Measurements from ENCODE around the gene FAM161B.

DNA sequence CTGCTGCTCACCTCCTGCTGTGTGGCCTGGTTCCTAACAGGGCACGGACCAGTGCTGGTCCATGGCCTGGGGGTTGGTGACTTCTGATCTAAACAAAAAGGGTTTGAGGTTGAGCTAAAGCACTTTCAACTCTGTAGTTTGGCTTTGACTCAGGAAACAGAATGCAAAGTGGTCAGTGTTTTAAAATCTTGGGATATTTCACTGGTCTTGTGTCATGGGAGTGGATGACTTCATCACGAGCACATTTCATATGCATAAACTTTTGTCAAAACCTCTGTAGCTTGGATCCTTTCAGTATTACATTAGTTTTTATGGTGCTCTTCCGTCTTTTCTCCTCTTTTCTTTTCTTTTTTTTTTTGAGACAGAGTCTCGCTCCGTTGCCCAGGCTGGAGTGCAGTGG lies 25.6 kb downstream of the FAM161B start:
- TF ChIP-seq, protein P1, sequence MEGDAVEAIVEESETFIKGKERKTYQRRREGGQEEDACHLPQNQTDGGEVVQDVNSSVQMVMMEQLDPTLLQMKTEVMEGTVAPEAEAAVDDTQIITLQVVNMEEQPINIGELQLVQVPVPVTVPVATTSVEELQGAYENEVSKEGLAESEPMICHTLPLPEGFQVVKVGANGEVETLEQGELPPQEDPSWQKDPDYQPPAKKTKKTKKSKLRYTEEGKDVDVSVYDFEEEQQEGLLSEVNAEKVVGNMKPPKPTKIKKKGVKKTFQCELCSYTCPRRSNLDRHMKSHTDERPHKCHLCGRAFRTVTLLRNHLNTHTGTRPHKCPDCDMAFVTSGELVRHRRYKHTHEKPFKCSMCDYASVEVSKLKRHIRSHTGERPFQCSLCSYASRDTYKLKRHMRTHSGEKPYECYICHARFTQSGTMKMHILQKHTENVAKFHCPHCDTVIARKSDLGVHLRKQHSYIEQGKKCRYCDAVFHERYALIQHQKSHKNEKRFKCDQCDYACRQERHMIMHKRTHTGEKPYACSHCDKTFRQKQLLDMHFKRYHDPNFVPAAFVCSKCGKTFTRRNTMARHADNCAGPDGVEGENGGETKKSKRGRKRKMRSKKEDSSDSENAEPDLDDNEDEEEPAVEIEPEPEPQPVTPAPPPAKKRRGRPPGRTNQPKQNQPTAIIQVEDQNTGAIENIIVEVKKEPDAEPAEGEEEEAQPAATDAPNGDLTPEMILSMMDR (IDR thresholded peaks at IDR 0.05), result no peak
- TF ChIP-seq POLR2AphosphoS5 (IDR thresholded peaks at IDR 0.05) (no peak), POLR2A (IDR thresholded peaks at IDR 0.05) (no peak)
